Neuronal stem cell (in vitro differentiated cells): Measurements from ENCODE around the gene EFCAB7.
"Not testable (repeated sequence)": the region's sequence is repeated elsewhere in the genome, so short reads cannot be mapped to it uniquely, and the experiment has no call there.

Experiments
- DNase-seq: peaks from one replicate; pipeline ENCODE4 v3.0.0-alpha.2; 2013; ENCODE audit warnings: low spot score
- H2AFZ ChIP-seq: one replicate; pipeline ENCODE4 v1.6.1; 2013; ENCODE audit warnings: mild to moderate bottlenecking, low read length, inconsistent platforms
- H2AK5ac ChIP-seq: 2 replicates; pipeline ENCODE4 v1.6.1; 2013; ENCODE audit warnings: low read depth, mild to moderate bottlenecking, inconsistent platforms, low read length, moderate library complexity, mixed read lengths
- H2BK120ac ChIP-seq: 2 replicates; pipeline ENCODE4 v1.6.1; 2013; ENCODE audit warnings: low read depth, mild to moderate bottlenecking, inconsistent platforms, low read length, moderate library complexity, mixed read lengths
- H2BK12ac ChIP-seq: one replicate; pipeline ENCODE4 v1.6.1; 2013; ENCODE audit warnings: low read length, inconsistent platforms
- H2BK15ac ChIP-seq: 2 replicates; pipeline ENCODE4 v1.6.1; 2013; ENCODE audit warnings: mild to moderate bottlenecking, low read length, inconsistent platforms, mixed read lengths
- H2BK5ac ChIP-seq: one replicate; pipeline ENCODE4 v1.6.1; 2013; ENCODE audit warnings: inconsistent platforms, mild to moderate bottlenecking, low read length, moderate library complexity
- H3K14ac ChIP-seq: one replicate; pipeline ENCODE4 v1.6.1; 2013; ENCODE audit warnings: low read length, inconsistent platforms
- H3K18ac ChIP-seq: 2 replicates; pipeline ENCODE4 v1.6.1; 2013; ENCODE audit warnings: low read length, inconsistent platforms
- H3K23ac ChIP-seq: 2 replicates; pipeline ENCODE4 v1.6.1; 2013; ENCODE audit warnings: low read depth, mild to moderate bottlenecking, mixed read lengths, low read length, inconsistent platforms; ENCODE audit not compliant: poor library complexity
- H3K27ac ChIP-seq: replicated peaks from 3 replicates; pipeline ENCODE4 v1.5.1; 2013; ENCODE audit warnings: low read length, inconsistent platforms
- H3K27me3 ChIP-seq, 3 experiments: 2 replicates each; pipeline ENCODE4 v1.6.1; 2013; ENCODE audit warnings: low read length in 3 of 3, mild to moderate bottlenecking in 2 of 3, inconsistent platforms in 1 of 3, low read depth in 1 of 3, mixed read lengths in 1 of 3, moderate library complexity in 1 of 3; ENCODE audit not compliant: control insufficient read depth in 3 of 3, insufficient read depth in 3 of 3
- H3K36me3 ChIP-seq, 2 donors: replicated peaks in 1 of 2; 2 replicates each; pipeline ENCODE4 v1.6.1; 2013; ENCODE audit warnings: low read length in 2 of 2; ENCODE audit not compliant: control insufficient read depth in 2 of 2, insufficient read depth in 2 of 2
- H3K4ac ChIP-seq: 2 replicates; pipeline ENCODE4 v1.6.1; 2013; ENCODE audit warnings: inconsistent platforms, mild to moderate bottlenecking, low read length, moderate library complexity
- H3K4me1 ChIP-seq, 2 donors: 1 replicate in 1 of 2; 2 replicates in 1 of 2; pipeline ENCODE4 v1.6.1; 2013; ENCODE audit warnings: low read length in 2 of 2, low read depth in 1 of 2; ENCODE audit not compliant: control insufficient read depth in 2 of 2, insufficient read depth in 1 of 2
- H3K4me2 ChIP-seq: one replicate; pipeline ENCODE4 v1.6.1; 2013; ENCODE audit warnings: mild to moderate bottlenecking, low read length, inconsistent platforms; ENCODE audit not compliant: insufficient read depth, poor library complexity, severe bottlenecking
- H3K4me3 ChIP-seq, 2 donors: 2 replicates each; pipeline ENCODE4 v1.5.1; 2013; ENCODE audit warnings: low read length in 2 of 2, mild to moderate bottlenecking in 2 of 2, inconsistent platforms in 1 of 2, moderate library complexity in 1 of 2
- H3K79me1 ChIP-seq: one replicate; pipeline ENCODE4 v1.6.1; 2013; ENCODE audit warnings: low read depth, mild to moderate bottlenecking, inconsistent platforms, low read length, moderate library complexity
- H3K9ac ChIP-seq: one replicate; pipeline ENCODE4 v1.6.1; 2013; ENCODE audit warnings: mild to moderate bottlenecking, low read depth, low read length, inconsistent platforms; ENCODE audit not compliant: poor library complexity
- H3K9me3 ChIP-seq, 2 donors: replicated peaks in 1 of 2; 2 replicates each; pipeline versions ENCODE3 to v1.6.1; 2013; ENCODE audit warnings: low read length in 2 of 2, mild to moderate bottlenecking in 2 of 2, inconsistent platforms in 1 of 2, low read depth in 1 of 2, mixed read lengths in 1 of 2, moderate library complexity in 1 of 2; ENCODE audit not compliant: control insufficient read depth in 2 of 2, insufficient read depth in 1 of 2
- H4K8ac ChIP-seq: one replicate; pipeline ENCODE4 v1.6.1; 2013; ENCODE audit warnings: low read depth, mild to moderate bottlenecking, inconsistent platforms, low read length, moderate library complexity
- H4K91ac ChIP-seq: one replicate; pipeline ENCODE4 v1.6.1; 2013; ENCODE audit warnings: low read length, low read depth, mild to moderate bottlenecking, inconsistent platforms; ENCODE audit not compliant: poor library complexity
- WGBS, 2 donors: extraction: QIAGEN DNeasy Blood & Tissue Kit; methylation state at CpG; one replicate each; pipeline ENCODE4 v1.1.7; 2013; ENCODE audit warnings: missing lambda C conversion rate in 2 of 2, mixed read lengths in 1 of 2; ENCODE audit not compliant: insufficient read length in 2 of 2, insufficient replicate concordance in 1 of 2; ENCODE audit errors: extremely low coverage in 2 of 2; 5-methylcytosine and 5-hydroxymethylcytosine counted together

The EFCAB7 gene

GRCh38 chr1:63569068-63569467, 45.7 kb downstream of the EFCAB7 start:
- Histone ChIP-seq H3K4me2 (no peak overlapping the region), H2BK120ac (no peak overlapping the region), H2AFZ (no peak overlapping the region), H3K4ac (no peak overlapping the region), H3K36me3 (no peaks in the 10 kb centered on the region), H4K91ac (no peak overlapping the region), H3K14ac (no peak overlapping the region), H3K18ac (no peak overlapping the region), H3K9ac (no peak overlapping the region), H2AK5ac (no peak overlapping the region), H2BK12ac (no peak overlapping the region), H3K9me3 (no peaks in the 10 kb centered on the region), H2BK15ac (no peak overlapping the region), H3K27ac (no peak overlapping the region), H3K27me3 (no peaks in the 10 kb centered on the region), H2BK5ac (no peak overlapping the region), H3K4me3 (no peak overlapping the region), H3K23ac (no peak overlapping the region), H4K8ac (no peak overlapping the region), H3K4me1 (peaks cover under 1 to 3% of the 10 kb centered on the region in 2 donors), H3K79me1 (no peaks in the 10 kb centered on the region)
- DNase-seq, result no peak
- WGBS, 2 donors, result no CpG with 5 or more reads among the region's 4 CpGs

- Histone ChIP-seq H3K9ac (no peak overlapping the region), H3K9me3 (no peaks in the 10 kb centered on the region), H3K4me2 (no peak overlapping the region), H2BK120ac (no peak overlapping the region), H3K14ac (no peak overlapping the region), H3K79me1 (no peaks in the 10 kb centered on the region), H4K91ac (no peak overlapping the region), H2BK15ac (no peak overlapping the region), H3K4me3 (no peak overlapping the region), H3K23ac (no peak overlapping the region), H3K36me3 (no peaks in the 10 kb centered on the region), H3K4ac (no peak overlapping the region), H3K4me1 (peaks cover 4 to 6% of the 10 kb centered on the region in 2 donors), H2BK12ac (no peak overlapping the region), H3K18ac (no peak overlapping the region), H2BK5ac (no peak overlapping the region), H2AK5ac (no peak overlapping the region), H3K27me3 (no peaks in the 10 kb centered on the region), H3K27ac (no peak overlapping the region), H2AFZ (no peak overlapping the region), H4K8ac (no peak overlapping the region)
- DNase-seq, result no peak
- WGBS, 2 donors, result no CpG with 5 or more reads among the region's 3 CpGs
These were observed 46.5 kb downstream of the EFCAB7 start for GRCh38 chr1:63569640-63570316.

- not testable (repeated sequence) for H2BK120ac ChIP-seq, H3K27ac ChIP-seq, H2BK12ac ChIP-seq, H3K4ac ChIP-seq, H3K79me1 ChIP-seq, DNase-seq, H3K9ac ChIP-seq, H3K4me3 ChIP-seq, H3K18ac ChIP-seq, H2BK15ac ChIP-seq, H3K14ac ChIP-seq, H4K91ac ChIP-seq, H2BK5ac ChIP-seq, H3K27me3 ChIP-seq, H2AK5ac ChIP-seq, H3K36me3 ChIP-seq, H2AFZ ChIP-seq, H3K4me1 ChIP-seq, H3K9me3 ChIP-seq, H3K4me2 ChIP-seq, H4K8ac ChIP-seq, H3K23ac ChIP-seq
- no CpG with 5 or more reads among the region's 8 CpGs for WGBS, 2 donors
These were observed 49.4 kb downstream of the EFCAB7 start for GRCh38 chr1:63572686-63573085.

GRCh38 chr1:63574203-63574796, 51.0 kb downstream of the EFCAB7 start:
- not testable (repeated sequence) for H3K9me3 ChIP-seq, DNase-seq, H3K4me1 ChIP-seq, H3K9ac ChIP-seq, H4K8ac ChIP-seq, H2BK12ac ChIP-seq, H2BK5ac ChIP-seq, H3K4me3 ChIP-seq, H3K27ac ChIP-seq, H2AK5ac ChIP-seq, H2BK120ac ChIP-seq, H2AFZ ChIP-seq, H3K4ac ChIP-seq, H3K14ac ChIP-seq, H3K18ac ChIP-seq, H2BK15ac ChIP-seq, H3K4me2 ChIP-seq, H3K79me1 ChIP-seq, H3K27me3 ChIP-seq, H4K91ac ChIP-seq, H3K23ac ChIP-seq, H3K36me3 ChIP-seq
- WGBS, 2 donors, result no CpG with 5 or more reads among the region's 2 CpGs
